Measurements from ENCODE around the gene BPTF.

- TF ChIP-seq CTCF (IDR thresholded peaks at IDR 0.05; ENCODE audit: insufficient read depth, low read length, poor library complexity, severe bottlenecking) (no peak), EZH2phosphoT487 (conservative IDR thresholded peaks at IDR 0.05; ENCODE audit: low read length) (no peak)
These were observed 189.9 kb downstream of the BPTF start for GRCh38 chr17:68015081-68015723.

All from SU-DHL-6 (cell line).